PFSK-1 (cell line): ENCODE data around the gene CCR2.

Source experiments
- POLR2AphosphoS5 ChIP-seq: IDR thresholded peaks from 2 replicates; pipeline ENCODE4 v1.6.1; 2012; ENCODE audit warnings: low read depth, mild to moderate bottlenecking, control low read depth, low read length, moderate library complexity
- REST ChIP-seq, 2 experiments: IDR thresholded peaks; 2 replicates each; pipeline versions ENCODE4 v1.6.1 to v1.8.0; 2011 to 2012; ENCODE audit warnings: low read depth in 2 of 2, low read length in 2 of 2, control low read depth in 1 of 2, inconsistent platforms in 1 of 2, mild to moderate bottlenecking in 1 of 2, moderate library complexity in 1 of 2; ENCODE audit not compliant: insufficient read depth in 1 of 2
- TAF1 ChIP-seq: IDR thresholded peaks from 2 replicates; pipeline ENCODE4 v1.6.1; 2012; ENCODE audit warnings: low read length, control low read depth, borderline replicate concordance; ENCODE audit not compliant: insufficient read depth

GRCh38 chr3:46348823-46349482 is 5.0 kb upstream of the CCR2 start:
- TF ChIP-seq REST (IDR thresholded peaks at IDR 0.05; ENCODE audit: insufficient read depth in 1 of 2, low read depth in 2 of 2, low read length in 2 of 2) (no peak), POLR2AphosphoS5 (no peak), TAF1 (no peak)
